KOPT-K1 (cell line): ENCODE results near the gene KLRF1.
"Not testable (repeated sequence)": the region's sequence is repeated elsewhere in the genome, so short reads cannot be mapped to it uniquely, and the experiment has no call there.

ENCODE experiments used
- H3K27ac ChIP-seq: fragments of 200-600 bp; sonication (generic); 2 replicates; pipeline ENCODE4 v1.5.1; 2016; ENCODE audit warnings: antibody characterized with exemption, mild to moderate bottlenecking, low read depth, low read length; ENCODE audit not compliant: poor library complexity, severe bottlenecking
- H3K36me3 ChIP-seq: fragments of 200-600 bp; sonication (generic); 2 replicates; pipeline ENCODE4 v1.5.1; 2017; ENCODE audit warnings: antibody characterized with exemption, mild to moderate bottlenecking, low read length, moderate library complexity; ENCODE audit not compliant: insufficient read depth
- H3K9me3 ChIP-seq: fragments of 200-600 bp; sonication (generic); 2 replicates; pipeline ENCODE4 v1.5.1; 2017; ENCODE audit warnings: antibody characterized with exemption, low read length, mild to moderate bottlenecking; ENCODE audit not compliant: insufficient read depth, poor library complexity, severe bottlenecking

KLRF1 gene

GRCh38 chr12:9872742-9873141, 45.5 kb downstream of the KLRF1 start:
- Histone ChIP-seq H3K9me3 (no peaks in the 10 kb centered on the region), H3K27ac (no peak overlapping the region), H3K36me3 (no peaks in the 10 kb centered on the region)

- not testable (repeated sequence) for H3K9me3 ChIP-seq, H3K27ac ChIP-seq, H3K36me3 ChIP-seq
Observed at GRCh38 chr12:9876120-9876519, 48.8 kb downstream of the KLRF1 start.

- Histone ChIP-seq H3K36me3 (no peaks in the 10 kb centered on the region), H3K27ac (peak overlapping the region; percentile 41), H3K9me3 (no peaks in the 10 kb centered on the region)
Observed at GRCh38 chr12:9880532-9881078, 53.3 kb downstream of the KLRF1 start.

GRCh38 chr12:9881246-9881645, 54.0 kb downstream of the KLRF1 start, which contains the start of gene KLRF2:
Gene KLRF2 (plus strand): TSS chr12:9881489. CDS start chr12:9881596, 107 bp downstream.
- H3K9me3 ChIP-seq = no peaks in the 10 kb centered on the region
- no peaks in the 10 kb centered on the region for H3K36me3 ChIP-seq
- H3K27ac ChIP-seq = peak within 1 kb of the TSS; percentile 41

- Histone ChIP-seq H3K36me3 (no peaks in the 10 kb centered on the region), H3K27ac (no peak overlapping the region), H3K9me3 (no peaks in the 10 kb centered on the region)
Observed at GRCh38 chr12:9881988-9882387, 54.7 kb downstream of the KLRF1 start.

GRCh38 chr12:9883175-9883574, 55.9 kb downstream of the KLRF1 start:
- H3K9me3 ChIP-seq = no peaks in the 10 kb centered on the region

GRCh38 chr12:9888665-9889273, 61.5 kb downstream of the KLRF1 start:
- H3K9me3 ChIP-seq = no peaks in the 10 kb centered on the region
- H3K36me3 ChIP-seq = no peaks in the 10 kb centered on the region
- no peak overlapping the region for H3K27ac ChIP-seq

More at GRCh38 chr12:9883175-9883574, 55.9 kb downstream of the KLRF1 start:
- Histone ChIP-seq H3K27ac (no peak overlapping the region), H3K36me3 (no peaks in the 10 kb centered on the region)
